ENCODE measurements around the gene NME9. TPM values are rescaled to one million over a fixed set of nuclear protein-coding genes. Genes with fewer than 3 reads are reported as not detected.

The NME9 gene
- total RNA-seq, result not detected in 2 replicates

GRCh38 chr3:138329127-138329983 lies at the start of gene NME9:
TSS of gene NME9 (minus strand) at chr3:138329851. CDS start at chr3:138329335, 516 bp downstream.

GRCh38 chr3:138347960-138348753 lies 18.5 kb upstream of the NME9 start, which contains the start of gene MRAS:
TSS of gene MRAS (plus strand) at chr3:138348579. CDS start at chr3:138372884, 24,305 bp downstream.

Other genes starting within 250 kb of the NME9 start
- gene DZIP1L, start 214.2 kb downstream of the NME9 start, total RNA-seq, result 0.96 and 1.7 TPM in 2 replicates
- gene A4GNT, start 197.5 kb downstream of the NME9 start, total RNA-seq, result not detected in 2 replicates
- gene DBR1, start 154.9 kb downstream of the NME9 start, total RNA-seq, result 12.5 and 13.0 TPM in 2 replicates
- gene ARMC8, start 142.6 kb downstream of the NME9 start, total RNA-seq, result 39.3 and 42.8 TPM in 2 replicates
- 1.7 and 14.2 TPM in 2 replicates for gene MRAS, start 18.7 kb upstream of the NME9 start, total RNA-seq
- gene ESYT3, start 104.8 kb upstream of the NME9 start, total RNA-seq, result 0.43 and 0.48 TPM in 2 replicates

Measured in tracheal epithelial cell (primary cell).